ENCODE measurements around the gene OR5D16. TPM values are rescaled to one million over a fixed set of nuclear protein-coding genes. Genes with fewer than 3 reads are reported as not detected.

Gene OR5D16
- total RNA-seq, 2 donors from 2014 or later = not detected

- DNase-seq = no peak
- H3K27ac ChIP-seq (ENCODE audit: low read depth, low read length) = no peak within 1 kb of the TSS
- 75 to 83% methylated on average over 5 of the region's 5 CpGs for WGBS, 2 experiments (ENCODE audit: insufficient coverage in 1 of 2, insufficient read length in 1 of 2)
- H3K9ac ChIP-seq (ENCODE audit: extremely low read depth, low read length, poor library complexity, severe bottlenecking) = no peak within 1 kb of the TSS
- Mint-ChIP-seq H3K4me1 (no peaks in the 10 kb centered on the region), H3K27me3 (ENCODE audit: insufficient read depth) (no peaks in the 10 kb centered on the region), H3K4me3 (no peak within 1 kb of the TSS), H3K9me3 (peaks cover 80% of the 10 kb centered on the region), H3K27ac (no peak within 1 kb of the TSS), H3K36me3 (ENCODE audit: low read depth) (no peaks in the 10 kb centered on the region)
- no peaks in the 10 kb centered on the region for H3K27me3 ChIP-seq (ENCODE audit: control insufficient read depth, insufficient read depth, low read length, poor library complexity, severe bottlenecking)
- no peaks in the 10 kb centered on the region for H3K36me3 ChIP-seq (ENCODE audit: control insufficient read depth, insufficient read depth, low read length)
- peaks cover 62% of the 10 kb centered on the region for H3K9me3 ChIP-seq (ENCODE audit: control insufficient read depth, low read length)
- no peak for TF ChIP-seq CTCF (conservative IDR thresholded peaks at IDR 0.05)
- peak within 1 kb of the TSS; percentile 10 for H3K4me3 ChIP-seq (ENCODE audit: low read length)
- no peaks in the 10 kb centered on the region for H3K4me1 ChIP-seq (ENCODE audit: control insufficient read depth, insufficient read depth, low read length)
These were observed 19.2 kb upstream of the OR5D16 start, which contains the start of gene OR5D18 for GRCh38 chr11:55819330-55819729. TSS of gene OR5D18 (plus strand) at chr11:55819630. CDS start at chr11:55819630, 0 bp downstream.

- Histone ChIP-seq H3K4me3 (ENCODE audit: low read length) (no peak within 1 kb of the TSS), H3K9ac (ENCODE audit: extremely low read depth, low read length, poor library complexity, severe bottlenecking) (no peak within 1 kb of the TSS), H3K4me1 (ENCODE audit: control insufficient read depth, insufficient read depth, low read length) (no peaks in the 10 kb centered on the region), H3K36me3 (ENCODE audit: control insufficient read depth, insufficient read depth, low read length) (no peaks in the 10 kb centered on the region), H3K9me3 (ENCODE audit: control insufficient read depth, low read length) (peaks cover 68% of the 10 kb centered on the region), H3K27ac (ENCODE audit: low read depth, low read length) (no peak within 1 kb of the TSS), H3K27me3 (ENCODE audit: control insufficient read depth, insufficient read depth, low read length, poor library complexity, severe bottlenecking) (no peaks in the 10 kb centered on the region)
- no peak for DNase-seq
- Mint-ChIP-seq H3K4me1 (no peaks in the 10 kb centered on the region), H3K27ac (no peak within 1 kb of the TSS), H3K27me3 (ENCODE audit: insufficient read depth) (no peaks in the 10 kb centered on the region), H3K9me3 (peaks cover 69% of the 10 kb centered on the region), H3K36me3 (ENCODE audit: low read depth) (no peaks in the 10 kb centered on the region), H3K4me3 (no peak within 1 kb of the TSS)
- no peak for TF ChIP-seq CTCF (conservative IDR thresholded peaks at IDR 0.05)
These were observed 11.6 kb upstream of the OR5D16 start, which contains the start of gene OR5L2 for GRCh38 chr11:55826919-55827318. TSS of gene OR5L2 (plus strand) at chr11:55827219. CDS start at chr11:55827219, 0 bp downstream.

GRCh38 chr11:55847453-55847852, 8.9 kb downstream of the OR5D16 start:
- H3K36me3 Mint-ChIP-seq (ENCODE audit: low read depth) = no peaks in the 10 kb centered on the region
- H3K4me1 ChIP-seq (ENCODE audit: control insufficient read depth, insufficient read depth, low read length) = no peaks in the 10 kb centered on the region
- WGBS, 2 experiments (ENCODE audit: insufficient coverage in 1 of 2, insufficient read length in 1 of 2) = 38 to 44% methylated on average over 1 of the region's 2 CpGs

More at GRCh38 chr11:55847453-55847852, 8.9 kb downstream of the OR5D16 start:
- no peak for TF ChIP-seq CTCF (conservative IDR thresholded peaks at IDR 0.05)
- Histone ChIP-seq H3K9ac (ENCODE audit: extremely low read depth, low read length, poor library complexity, severe bottlenecking) (no peak overlapping the region), H3K9me3 (ENCODE audit: control insufficient read depth, low read length) (peaks cover 61% of the 10 kb centered on the region), H3K27ac (ENCODE audit: low read depth, low read length) (no peak overlapping the region), H3K36me3 (ENCODE audit: control insufficient read depth, insufficient read depth, low read length) (no peaks in the 10 kb centered on the region), H3K27me3 (ENCODE audit: control insufficient read depth, insufficient read depth, low read length, poor library complexity, severe bottlenecking) (no peaks in the 10 kb centered on the region), H3K4me3 (ENCODE audit: low read length) (no peak overlapping the region)
- peaks cover 69% of the 10 kb centered on the region for H3K9me3 Mint-ChIP-seq
- no peak overlapping the region for H3K27ac Mint-ChIP-seq
- no peak for DNase-seq
- no peak overlapping the region for H3K4me3 Mint-ChIP-seq
- no peaks in the 10 kb centered on the region for H3K4me1 Mint-ChIP-seq
- no peaks in the 10 kb centered on the region for H3K27me3 Mint-ChIP-seq (ENCODE audit: insufficient read depth)

All from endodermal cell (in vitro differentiated cells).